Measurements from ENCODE around the gene DIAPH1.

Gene DIAPH1

GRCh38 chr5:141597394-141597793 is 21.4 kb downstream of the DIAPH1 start:
- no peak overlapping the region for H3K4me3 ChIP-seq (replicated peaks; ENCODE audit: low read depth, low read length)
- TF ChIP-seq, protein P1, sequence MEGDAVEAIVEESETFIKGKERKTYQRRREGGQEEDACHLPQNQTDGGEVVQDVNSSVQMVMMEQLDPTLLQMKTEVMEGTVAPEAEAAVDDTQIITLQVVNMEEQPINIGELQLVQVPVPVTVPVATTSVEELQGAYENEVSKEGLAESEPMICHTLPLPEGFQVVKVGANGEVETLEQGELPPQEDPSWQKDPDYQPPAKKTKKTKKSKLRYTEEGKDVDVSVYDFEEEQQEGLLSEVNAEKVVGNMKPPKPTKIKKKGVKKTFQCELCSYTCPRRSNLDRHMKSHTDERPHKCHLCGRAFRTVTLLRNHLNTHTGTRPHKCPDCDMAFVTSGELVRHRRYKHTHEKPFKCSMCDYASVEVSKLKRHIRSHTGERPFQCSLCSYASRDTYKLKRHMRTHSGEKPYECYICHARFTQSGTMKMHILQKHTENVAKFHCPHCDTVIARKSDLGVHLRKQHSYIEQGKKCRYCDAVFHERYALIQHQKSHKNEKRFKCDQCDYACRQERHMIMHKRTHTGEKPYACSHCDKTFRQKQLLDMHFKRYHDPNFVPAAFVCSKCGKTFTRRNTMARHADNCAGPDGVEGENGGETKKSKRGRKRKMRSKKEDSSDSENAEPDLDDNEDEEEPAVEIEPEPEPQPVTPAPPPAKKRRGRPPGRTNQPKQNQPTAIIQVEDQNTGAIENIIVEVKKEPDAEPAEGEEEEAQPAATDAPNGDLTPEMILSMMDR (IDR thresholded peaks at IDR 0.05; ENCODE audit: low read depth, low read length, missing control alignments), result no peak
- no peak for DNase-seq (ENCODE audit: extremely low read depth, low read depth)

GRCh38 chr5:141596867-141597266 is 21.9 kb downstream of the DIAPH1 start:
- TF ChIP-seq, protein P1 (IDR thresholded peaks at IDR 0.05; ENCODE audit: low read depth, low read length, missing control alignments), result no peak
- no peak for DNase-seq (ENCODE audit: extremely low read depth, low read depth)
- no peak overlapping the region for H3K4me3 ChIP-seq (replicated peaks; ENCODE audit: low read depth, low read length)

GRCh38 chr5:141590127-141590526 is 28.7 kb downstream of the DIAPH1 start:
- no peak overlapping the region for H3K4me3 ChIP-seq (replicated peaks; ENCODE audit: low read depth, low read length)
- TF ChIP-seq, protein P1 (IDR thresholded peaks at IDR 0.05; ENCODE audit: low read depth, low read length, missing control alignments), result no peak
- no peak for DNase-seq (ENCODE audit: extremely low read depth, low read depth)

- TF ChIP-seq, protein P1 (IDR thresholded peaks at IDR 0.05; ENCODE audit: low read depth, low read length, missing control alignments), result no peak
- H3K4me3 ChIP-seq (replicated peaks; ENCODE audit: low read depth, low read length), result no peak overlapping the region
- DNase-seq (ENCODE audit: extremely low read depth, low read depth), result no peak
These were observed 32.6 kb downstream of the DIAPH1 start for GRCh38 chr5:141586246-141586645.

DNA sequence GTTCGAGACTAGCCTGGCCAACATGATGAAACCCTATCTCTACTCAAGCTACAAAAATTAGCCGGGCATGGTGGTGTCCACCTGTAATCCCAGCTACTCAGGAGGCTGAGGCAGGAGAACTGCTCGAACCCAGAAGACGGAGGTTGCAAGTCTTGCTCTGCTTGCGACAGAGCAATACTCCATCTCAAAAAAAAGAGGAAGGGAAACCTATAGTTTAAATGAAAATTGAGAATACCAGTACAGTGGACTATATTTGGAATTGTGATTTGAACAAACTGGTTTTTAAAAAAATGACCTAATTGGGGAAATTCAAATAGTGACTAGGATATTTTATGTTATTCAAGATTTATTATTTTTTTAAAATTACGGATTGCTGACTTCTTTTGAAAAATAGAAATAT is 33.2 kb downstream of the DIAPH1 start:
- H3K4me3 ChIP-seq (replicated peaks; ENCODE audit: low read depth, low read length), result no peak overlapping the region
- no peak for DNase-seq (ENCODE audit: extremely low read depth, low read depth)
- TF ChIP-seq, protein P1 (IDR thresholded peaks at IDR 0.05; ENCODE audit: low read depth, low read length, missing control alignments), result no peak

GRCh38 chr5:141574122-141574510 is 44.7 kb downstream of the DIAPH1 start:
- H3K4me3 ChIP-seq (replicated peaks; ENCODE audit: low read depth, low read length), result no peak overlapping the region
- TF ChIP-seq, protein P1 (IDR thresholded peaks at IDR 0.05; ENCODE audit: low read depth, low read length, missing control alignments), result no peak
- no peak for DNase-seq (ENCODE audit: extremely low read depth, low read depth)

DNA sequence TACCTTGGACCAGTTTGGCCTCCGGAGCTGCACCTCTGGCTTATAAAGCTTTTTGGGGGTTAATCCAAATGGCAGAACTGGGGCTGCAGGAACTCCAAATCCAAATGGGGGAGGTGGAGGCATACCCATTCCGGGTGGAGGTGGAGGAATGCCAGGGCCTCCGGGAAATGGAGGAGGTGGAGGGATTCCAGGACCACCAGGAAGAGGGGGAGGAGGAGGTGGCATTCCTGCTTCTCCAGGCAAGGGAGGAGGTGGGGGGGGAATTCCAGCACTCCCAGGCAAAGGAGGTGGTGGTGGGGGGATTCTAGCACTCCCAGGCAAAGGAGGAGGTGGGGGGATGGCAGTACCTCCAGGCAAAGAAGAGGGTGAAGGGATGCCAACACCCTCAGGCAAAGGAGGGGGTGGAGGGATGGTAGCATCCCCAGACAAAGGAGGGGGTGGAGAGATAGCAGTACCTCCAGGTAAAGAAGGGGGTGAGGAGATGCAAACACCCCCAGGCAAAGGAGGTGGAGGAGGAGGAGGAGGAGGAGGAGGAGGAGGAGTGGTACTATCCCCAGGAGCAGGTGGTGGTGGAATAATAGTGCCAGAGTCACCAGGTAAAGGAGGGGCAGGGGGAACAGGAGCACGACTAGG is 45.2 kb downstream of the DIAPH1 start:
- TF ChIP-seq, protein P1 (IDR thresholded peaks at IDR 0.05; ENCODE audit: low read depth, low read length, missing control alignments), result no peak

More for the DNA sequence above, 45.2 kb downstream of the DIAPH1 start:
- no peak for DNase-seq (ENCODE audit: extremely low read depth, low read depth)
- no peak overlapping the region for H3K4me3 ChIP-seq (replicated peaks; ENCODE audit: low read depth, low read length)

Measured in HFF-Myc (cell line).